Iris pigment epithelial cell (primary cell): ENCODE data around the gene GMPR2.
"Not testable (repeated sequence)": the region's sequence is repeated elsewhere in the genome, so short reads cannot be mapped to it uniquely, and the experiment has no call there.

Source experiments
- DNase-seq: peaks from one replicate; pipeline ENCODE4 v3.0.0-alpha.2; 2011; ENCODE audit warnings: low read depth

The GMPR2 gene

DNA sequence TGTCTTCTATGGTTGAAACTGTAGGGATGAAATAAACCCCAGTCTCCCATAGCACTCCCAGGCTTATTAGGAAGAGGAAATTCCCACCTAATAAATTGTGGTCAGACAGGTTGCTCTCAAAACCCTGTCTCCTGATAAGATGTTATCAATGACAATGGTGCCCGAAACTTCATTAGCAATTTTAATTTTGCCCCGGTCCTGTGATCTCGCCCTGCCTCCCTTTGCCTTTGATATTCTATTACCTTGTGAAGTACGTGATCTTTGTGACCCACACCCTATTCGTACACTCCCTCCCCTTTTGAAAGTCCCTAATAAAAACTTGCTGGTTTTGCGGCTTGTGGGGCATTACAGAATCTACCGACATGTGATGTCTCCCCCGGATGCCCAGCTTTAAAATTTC lies 30.2 kb upstream of the GMPR2 start:
- DNase-seq, result not testable (repeated sequence)

DNA sequence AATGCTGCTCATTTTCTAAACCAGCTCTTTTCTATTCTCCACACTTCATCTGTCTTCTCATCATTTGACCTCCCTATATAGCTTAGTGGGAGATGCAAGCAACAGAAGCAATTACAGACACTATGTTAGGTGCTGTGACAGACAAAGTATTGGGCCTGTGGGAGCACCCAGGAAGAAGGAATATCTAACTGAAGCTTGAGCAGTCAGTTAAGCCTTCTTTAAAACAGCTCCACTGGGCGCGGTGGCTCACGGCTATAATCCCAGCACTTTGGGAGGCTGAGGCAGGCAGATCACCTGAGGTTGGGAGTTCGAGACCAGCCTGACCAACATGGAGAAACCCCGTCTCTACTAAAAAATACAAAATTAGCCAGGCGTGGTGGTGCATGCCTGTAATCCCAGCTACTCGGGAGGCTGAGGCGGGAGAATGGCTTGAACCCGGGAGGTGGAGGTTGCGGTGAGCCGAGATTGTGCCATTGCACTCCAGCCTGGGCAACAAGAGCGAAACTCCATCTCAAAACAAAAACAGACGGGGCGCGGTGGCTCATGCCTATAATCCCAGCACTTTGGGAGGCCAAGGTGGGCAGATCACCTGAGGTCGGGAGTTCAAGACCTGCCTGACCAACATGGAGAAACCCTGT lies 29.4 kb upstream of the GMPR2 start:
- DNase-seq, result not testable (repeated sequence)

DNA sequence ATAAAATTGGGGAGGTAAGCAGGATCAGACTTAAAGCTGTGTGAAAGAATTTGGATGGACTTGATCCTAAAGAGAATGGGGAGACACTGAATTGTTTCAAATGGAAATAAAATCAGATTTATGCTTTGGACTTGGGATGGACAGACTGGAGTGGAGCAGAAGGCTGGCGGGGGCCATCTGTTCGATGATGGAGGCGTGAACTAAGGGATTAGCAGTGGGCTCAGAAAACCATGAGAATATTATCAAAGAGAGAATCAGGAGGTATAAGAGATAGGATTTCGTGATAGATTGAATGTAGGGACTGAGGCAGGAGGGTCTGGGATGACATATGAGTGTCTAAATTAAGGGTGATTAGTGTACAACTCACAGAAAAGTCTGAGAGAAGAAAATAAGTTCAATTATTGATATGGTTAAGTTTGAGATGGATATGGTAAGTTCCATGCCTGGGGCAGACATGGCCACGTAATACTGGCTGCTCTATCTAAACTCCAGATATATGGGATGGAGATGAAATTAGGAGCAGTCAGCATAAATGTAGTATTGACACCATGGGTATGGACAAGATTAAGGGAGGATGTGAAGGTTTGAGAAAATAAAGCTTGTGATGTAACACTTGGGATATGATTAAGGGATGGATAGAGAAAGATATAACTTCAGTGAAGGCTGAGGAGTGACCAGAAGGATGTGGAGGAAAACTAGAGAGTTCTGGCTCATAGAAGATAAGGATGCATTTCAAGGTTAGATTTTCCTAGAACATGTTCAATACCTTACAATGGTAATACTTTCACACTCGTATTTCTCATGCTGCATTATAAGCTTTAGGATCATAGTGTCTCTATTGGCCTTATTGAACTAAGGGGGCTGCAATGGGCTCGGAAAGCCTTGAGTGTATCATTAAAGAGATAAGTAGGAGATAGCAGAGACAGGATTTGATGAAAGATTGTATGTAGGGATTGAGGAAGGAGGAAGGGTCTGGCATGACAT lies 28.3 kb upstream of the GMPR2 start:
- no peak for DNase-seq

DNA sequence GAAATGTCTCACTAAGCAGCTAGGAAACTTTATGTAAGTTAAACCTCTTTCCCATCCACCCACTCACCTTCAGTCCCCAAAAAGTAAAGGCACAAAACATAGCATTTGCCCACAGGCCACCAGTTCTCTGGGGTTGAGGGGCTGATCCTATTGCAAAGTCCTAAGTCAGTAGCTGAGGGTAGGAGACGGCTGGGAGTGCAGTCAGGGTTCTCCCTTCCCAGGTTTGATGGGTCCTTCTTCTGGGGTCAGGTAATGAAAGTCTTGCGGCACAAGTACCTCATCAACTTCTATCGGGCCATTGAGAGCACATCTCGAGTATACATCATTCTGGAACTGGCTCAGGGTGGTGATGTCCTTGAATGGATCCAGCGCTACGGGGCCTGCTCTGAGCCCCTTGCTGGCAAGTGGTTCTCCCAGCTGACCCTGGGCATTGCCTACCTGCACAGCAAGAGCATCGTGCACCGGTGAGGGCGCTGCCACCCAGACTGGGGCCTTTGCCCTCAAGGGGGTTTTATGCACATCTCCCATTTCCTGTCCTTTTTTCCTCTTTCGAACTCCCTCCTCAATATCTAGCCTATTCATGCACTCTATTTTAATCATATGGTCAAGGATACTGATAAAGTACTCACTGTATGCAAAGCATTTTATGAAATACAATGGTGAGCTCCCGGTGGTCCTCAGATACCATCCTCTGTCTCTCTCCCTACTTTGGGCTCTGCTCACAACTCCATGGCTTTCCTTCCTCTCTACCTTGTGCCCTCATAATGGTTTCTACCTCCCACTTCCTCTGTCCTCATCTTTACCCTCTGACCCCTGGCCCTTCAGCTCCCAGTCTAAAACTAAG lies 26.2 kb upstream of the GMPR2 start:
- no peak for DNase-seq

DNA sequence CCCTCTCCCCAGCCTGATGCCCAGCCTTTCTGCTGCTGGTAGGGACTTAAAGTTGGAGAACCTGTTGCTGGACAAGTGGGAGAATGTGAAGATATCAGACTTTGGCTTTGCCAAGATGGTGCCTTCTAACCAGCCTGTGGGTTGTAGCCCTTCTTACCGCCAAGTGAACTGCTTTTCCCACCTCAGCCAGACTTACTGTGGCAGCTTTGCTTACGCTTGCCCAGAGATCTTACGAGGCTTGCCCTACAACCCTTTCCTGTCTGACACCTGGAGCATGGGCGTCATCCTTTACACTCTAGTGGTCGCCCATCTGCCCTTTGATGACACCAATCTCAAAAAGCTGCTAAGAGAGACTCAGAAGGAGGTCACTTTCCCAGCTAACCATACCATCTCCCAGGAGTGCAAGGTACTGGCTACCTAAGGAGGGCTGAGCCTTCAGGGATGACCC lies 25.6 kb upstream of the GMPR2 start:
- DNase-seq, result no peak

DNA sequence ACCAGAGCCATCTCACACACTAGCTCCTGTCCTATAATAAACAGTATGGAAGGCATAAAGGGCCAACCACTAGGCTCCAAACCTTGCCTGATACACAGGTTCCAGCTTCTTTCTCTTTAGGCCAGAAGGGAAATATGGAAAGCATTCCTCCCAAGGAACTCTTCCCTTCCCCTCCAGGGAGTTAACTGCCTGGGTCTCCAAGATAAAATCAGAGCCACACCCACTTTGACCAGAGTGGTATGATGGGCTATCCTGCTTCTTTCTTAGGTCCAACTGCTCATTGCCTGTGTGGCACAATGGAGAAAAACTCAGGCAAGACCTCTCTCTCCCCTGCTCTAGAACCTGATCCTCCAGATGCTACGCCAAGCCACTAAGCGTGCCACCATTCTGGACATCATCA lies 25.1 kb upstream of the GMPR2 start:
- no peak for DNase-seq

DNA sequence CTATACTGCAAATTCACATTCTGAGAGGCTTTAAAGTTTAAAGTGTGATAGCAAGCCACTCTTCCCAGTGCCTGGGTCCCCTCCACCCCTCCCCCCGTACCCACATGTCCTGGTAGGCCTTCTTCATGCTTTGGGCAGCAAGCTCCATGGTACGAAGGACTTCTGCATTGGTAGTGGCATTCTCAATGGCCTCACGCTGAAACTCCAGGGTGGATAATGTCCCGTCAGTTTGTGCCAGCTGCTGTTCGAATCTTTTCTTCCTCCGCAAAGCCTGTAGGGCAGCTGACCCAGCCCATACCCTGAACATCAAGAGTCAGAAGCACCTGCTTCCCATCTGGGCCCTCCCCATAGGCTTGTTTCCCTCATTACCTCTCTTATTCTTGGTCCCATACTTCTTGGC lies 21.4 kb upstream of the GMPR2 start:
- no peak for DNase-seq

DNA sequence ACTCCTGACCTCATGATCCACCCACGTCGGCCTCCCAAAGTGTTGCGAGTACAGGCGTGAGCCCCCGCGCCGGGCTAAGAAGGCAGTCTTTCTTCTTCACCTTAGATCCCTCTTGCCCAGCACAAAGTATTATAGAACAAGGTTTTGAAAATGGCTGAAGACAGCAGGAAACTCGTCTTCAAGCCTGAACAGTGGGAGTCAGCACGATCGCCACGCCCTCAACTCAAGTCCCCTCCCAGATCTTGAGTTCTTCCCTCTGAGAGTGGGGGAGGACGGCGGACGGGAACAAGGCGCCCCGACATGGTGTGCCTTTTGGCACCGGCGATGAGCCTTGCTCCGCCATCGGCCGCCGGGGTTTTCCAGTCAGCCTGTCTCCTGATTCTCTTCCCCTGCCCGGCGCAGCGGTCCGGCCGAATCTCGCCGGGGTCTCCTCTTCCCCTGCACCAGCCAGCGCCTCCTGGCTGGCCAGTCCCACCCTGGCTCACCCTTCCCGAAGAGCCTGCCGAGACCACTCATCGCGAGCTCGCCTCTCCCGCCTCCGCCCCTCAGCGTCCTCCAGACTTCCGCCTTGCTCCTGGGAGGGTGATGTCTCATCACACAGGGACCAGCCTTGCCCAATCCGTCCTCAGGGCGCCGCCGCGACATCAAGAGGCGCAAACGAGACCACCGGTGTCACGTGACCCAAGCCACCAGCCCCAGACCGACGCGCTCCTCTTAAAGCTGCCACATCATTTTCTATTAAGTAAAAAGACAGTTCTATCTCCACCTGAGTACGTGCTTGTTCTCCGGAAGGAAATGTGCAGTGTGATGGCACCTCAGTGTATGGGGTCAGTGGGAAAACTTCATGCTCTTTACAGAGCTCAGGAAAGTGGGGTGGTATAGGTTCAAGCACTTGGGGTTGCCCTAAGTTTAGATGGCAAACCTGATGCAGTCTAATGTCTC lies 19.5 kb upstream of the GMPR2 start, which contains the start of gene CHMP4A:
CHMP4A (minus strand) TSS at position 565 of the 942 bp plus-strand sequence; CDS start at position 516, 49 bp downstream.
- peak; percentile 99 for DNase-seq

DNA sequence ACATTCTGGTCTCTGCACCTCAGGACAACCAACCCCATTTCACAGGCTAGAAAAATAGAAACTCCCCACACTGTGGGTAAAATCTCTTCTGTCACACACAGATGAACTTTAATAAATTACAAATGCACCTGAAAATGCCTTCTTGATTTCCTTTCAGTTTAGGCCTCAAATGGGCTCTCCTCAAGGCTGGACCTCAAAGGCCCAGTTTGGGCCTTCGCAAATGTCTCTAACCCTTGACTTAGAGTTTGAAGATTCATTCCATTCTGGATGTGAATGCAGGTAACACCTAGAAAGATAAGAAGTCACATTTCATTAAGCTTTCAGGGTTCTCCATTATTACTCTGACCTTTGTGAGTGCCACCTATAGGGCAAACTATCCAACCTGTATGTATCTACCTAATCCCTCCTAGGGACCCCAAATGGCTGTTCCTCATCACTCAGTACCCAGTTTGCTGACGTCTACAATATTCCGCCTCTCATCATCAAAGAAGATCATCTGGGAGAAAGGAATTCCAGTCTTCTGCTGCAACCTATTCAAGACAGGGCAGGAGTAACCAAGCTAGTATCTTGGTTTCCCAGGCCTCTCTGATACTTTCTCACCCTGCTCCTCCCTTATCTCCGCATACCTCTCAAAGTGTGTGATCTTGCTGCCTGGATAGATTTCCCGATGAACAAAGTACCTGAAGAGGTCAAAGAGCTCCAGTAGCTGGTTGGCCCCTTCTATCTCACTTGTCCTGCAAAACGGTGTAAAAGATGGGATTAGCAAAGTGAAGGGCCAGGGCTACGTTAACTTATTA lies 18.7 kb upstream of the GMPR2 start:
- no peak for DNase-seq

DNA sequence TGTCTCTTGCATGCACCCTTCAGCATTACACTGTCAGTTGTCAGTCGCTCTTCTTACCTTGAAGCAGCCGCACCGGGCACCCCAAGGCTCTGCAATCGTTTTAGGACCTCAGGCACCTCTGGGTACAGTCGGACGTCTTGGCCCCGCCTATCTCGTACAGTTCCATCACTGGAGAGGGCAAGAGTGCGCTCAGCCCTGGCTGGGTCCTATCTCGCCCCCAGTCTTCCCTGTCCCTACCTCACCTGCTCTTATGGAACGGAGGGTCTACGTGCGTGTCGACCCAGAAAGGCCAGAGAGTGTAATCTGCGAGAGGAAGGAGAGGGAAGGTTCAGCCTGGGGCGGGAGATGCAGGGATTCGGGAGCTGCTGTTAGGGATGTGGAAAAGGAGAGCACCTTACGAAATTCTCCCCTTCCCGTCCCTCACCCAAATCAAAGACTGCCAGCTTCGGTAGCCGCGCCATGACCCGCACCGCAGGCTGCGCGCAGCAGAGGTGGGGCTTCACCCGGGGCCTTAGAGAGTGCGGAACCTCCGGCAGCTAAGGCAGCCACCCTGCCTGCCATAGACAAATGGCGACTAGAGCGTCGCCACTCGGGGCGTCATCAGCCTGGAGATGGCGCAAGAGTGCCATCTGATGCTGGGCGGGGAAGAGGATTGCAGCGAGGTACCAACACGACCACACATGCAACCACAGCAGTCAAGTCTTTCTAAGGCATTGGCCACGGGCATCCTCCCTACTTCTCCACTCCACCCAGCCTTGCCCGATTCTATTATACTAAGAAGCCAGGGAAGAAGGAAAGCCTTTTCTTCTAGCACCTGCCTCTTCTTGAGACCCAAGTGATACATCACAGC lies 17.0 kb upstream of the GMPR2 start, which contains the start of gene MDP1:
MDP1 (minus strand) TSS at position 572 of the 850 bp plus-strand sequence; CDS start at position 461, 111 bp downstream.
- DNase-seq, result peak; percentile 82

DNA sequence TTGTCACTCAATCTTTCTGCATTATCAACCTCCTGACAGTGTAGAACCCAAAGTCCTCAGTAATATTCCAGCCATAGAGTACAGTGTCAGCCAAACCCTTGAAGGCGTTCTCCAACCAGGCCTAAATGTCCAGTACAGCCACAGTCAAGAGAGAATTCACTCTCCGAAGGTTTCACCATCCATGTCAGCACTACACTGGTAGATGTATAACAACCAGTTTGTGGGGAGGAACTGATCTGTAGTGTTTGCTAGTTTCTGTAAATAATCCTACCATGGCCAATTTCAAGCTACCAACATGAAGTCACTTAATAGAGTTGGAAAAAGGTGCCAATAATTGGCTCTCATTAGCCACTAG lies 16.4 kb upstream of the GMPR2 start:
- DNase-seq, result no peak

DNA sequence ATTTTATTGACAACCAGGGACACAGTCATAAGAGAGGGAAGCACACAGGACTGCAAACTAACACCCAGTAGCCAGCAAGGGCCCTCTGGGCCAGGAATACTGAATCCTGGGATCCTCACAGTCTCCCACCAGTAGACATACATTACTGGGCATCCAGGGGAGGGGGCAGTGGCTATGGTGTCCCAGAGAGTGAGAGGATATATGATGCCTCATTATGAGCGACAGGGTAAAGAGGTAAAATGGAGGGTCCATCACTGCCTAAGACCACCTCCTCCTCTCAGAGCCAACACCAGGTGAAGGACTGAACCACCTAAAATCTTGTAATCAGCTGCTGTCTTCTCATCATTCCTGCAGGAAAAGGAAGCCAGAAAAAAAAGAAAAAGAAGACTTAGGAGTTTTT lies 15.9 kb upstream of the GMPR2 start:
- DNase-seq, result not testable (repeated sequence)

DNA sequence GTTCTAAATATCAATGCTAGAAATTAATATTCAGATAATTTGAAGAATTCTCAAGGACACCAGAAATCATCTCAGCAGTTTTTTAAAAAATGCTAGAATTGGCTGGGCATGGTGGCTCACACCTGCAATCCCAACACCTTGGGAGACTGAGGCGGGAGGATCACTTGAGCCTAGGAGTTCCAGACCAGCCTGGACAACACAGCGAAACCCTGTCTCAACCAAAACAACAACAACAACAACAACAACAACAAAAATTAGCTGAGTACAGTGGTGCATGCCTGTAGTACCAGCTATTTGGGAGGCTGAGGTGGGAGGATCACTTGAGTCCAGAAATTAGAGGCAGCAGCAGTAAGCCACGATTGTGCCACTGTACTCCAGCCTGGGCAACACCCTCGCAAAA lies 13.6 kb upstream of the GMPR2 start:
- no peak for DNase-seq

DNA sequence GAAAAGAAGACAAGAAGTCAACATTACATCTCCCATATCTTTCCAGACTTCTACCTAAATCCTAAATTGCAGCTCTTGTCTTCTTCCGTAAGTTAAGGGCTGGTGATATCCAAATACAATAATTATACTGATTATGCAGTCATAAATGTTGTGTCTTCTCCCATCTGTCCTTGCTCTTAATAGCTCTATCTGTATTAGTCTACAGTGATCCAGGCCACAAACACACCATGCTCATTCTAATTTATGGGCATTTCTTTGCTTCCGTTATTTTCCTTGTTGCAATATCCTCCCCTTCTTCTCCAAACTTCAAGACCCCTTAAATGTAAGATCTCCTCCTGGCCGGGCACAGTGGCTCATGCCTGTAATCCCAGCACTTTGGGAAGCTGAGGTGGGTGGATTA lies 13.2 kb upstream of the GMPR2 start:
- no peak for DNase-seq

DNA sequence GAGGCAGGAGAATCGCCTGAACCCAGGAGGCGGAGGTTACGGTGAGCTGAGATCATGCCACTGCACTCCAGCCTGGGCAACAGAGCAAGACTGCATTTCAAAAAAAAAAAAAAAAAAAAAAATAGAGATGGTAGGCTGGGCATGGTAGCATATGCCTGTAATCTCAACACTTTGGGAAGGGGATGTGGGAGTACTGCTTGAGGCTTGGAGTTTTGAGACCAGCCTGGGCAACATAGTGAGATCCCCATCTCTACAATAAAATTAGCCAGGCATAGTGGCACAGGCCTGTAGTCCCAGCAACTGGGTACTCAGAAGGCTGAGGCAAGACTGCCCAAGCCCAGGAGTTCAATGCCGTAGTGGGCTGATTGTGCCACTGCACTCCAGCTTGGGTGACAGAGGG lies 9.7 kb upstream of the GMPR2 start:
- DNase-seq, result not testable (repeated sequence)

DNA sequence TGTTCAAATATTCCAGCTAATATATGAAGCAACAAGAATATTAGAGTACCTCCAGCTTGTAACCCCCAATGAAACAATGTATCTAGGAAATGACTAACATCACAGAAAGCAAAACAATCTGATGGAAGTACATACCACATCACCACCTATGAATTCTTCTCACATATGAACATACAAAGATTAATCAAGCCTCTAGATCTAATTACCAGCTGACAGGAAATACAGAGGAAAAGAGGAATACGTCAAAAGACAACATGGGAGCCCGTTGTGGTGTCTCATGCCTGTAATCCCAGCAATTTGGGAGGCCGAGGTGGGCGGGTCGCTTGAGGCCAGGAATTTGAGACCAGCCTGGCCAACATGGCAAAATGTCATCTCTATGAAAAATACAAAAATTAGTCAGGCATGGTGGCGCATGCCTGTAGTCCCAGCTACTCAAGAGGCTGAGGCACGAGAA lies 8.1 kb upstream of the GMPR2 start:
- peak; percentile 95 for DNase-seq

DNA sequence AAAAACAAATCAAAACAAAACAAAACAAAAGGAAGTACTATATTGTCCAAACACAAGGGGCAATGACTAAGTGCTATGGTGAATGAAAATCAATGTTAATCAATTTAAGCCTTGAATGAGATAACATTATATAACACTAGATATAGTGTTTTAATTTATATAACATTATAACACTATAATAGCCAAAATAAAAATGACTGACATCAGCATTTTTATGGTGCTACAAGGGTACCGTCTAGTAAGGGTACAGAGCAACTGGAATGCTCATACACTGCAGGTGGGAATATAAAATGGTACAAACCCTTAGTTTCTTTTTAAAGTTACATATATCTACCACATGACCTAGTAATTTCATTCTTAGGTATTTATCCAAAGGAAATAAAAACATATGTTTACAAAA lies 6.3 kb upstream of the GMPR2 start:
- no peak for DNase-seq

DNA sequence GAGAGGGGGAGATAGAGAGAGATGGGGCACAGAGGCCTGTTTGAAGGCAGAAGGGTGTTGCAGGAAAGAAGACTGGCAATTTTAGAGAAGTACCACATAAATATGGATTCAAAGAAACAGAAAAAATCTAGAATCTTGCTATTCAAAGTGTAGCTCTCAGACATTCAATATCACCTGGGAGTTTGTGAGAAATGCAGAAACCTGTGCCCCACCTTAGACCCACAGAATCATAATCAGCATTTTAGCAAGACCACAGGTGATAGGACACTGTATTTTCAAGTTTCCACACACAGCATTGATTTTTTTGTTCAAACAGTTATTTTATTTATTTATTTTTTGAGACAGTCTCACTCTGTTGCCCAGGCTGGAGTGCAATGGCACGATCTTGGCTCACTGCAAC lies 3.8 kb upstream of the GMPR2 start:
- DNase-seq, result no peak
